ENCODE results near the gene ORM1. TPM values are rescaled to one million over a fixed set of nuclear protein-coding genes. Genes with fewer than 3 reads are reported as not detected.

ORM1 gene
- total and polyA plus RNA-seq, 2 of the 8 experiments (the other 6 are each of a cell fraction or from before 2014, with no cell fraction given): 0.32 TPM; not detected in 1

DNA sequence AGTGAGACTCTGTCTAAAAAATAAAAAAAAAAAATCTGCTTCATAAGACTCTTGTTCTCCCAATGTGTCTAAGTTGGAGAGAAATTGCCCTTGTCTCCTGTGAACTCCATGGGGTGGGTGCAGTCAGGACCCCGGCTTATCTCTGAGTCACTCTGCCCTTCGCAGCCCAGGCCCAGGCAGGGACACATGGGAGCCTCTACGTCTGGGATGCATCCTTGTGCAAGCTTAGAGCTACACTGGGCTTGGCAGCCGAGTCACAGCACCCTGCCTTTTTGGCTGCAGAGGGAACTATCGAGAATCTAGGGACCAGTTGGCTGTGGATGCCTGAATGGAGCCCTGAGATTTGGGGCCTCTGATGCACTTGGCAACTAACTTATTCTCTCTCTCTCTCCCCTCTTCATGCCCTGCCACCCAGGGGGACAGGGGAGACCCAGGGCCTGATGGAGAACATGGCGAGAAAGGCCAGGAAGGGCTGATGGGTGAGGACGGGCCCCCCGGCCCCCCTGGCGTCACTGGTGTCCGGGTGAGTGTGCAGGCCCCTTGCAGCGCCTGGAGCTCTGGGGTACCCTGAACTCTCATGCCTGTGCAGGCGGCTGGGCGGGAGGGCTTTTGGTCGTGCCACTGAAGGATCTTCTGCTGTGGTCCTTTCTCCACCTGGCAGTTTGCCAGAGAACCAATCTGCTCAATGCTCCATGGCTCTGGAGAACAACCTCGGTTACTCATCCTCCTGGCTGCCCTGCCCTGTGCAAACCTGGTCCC, 47.5 kb upstream of the ORM1 start (continued):
- TF ChIP-seq CHD7 (IDR thresholded peaks at IDR 0.05; ENCODE audit: insufficient replicate concordance, low read length): no peak
- TF ChIP-seq GTF2F1 (IDR thresholded peaks at IDR 0.05; ENCODE audit: borderline replicate concordance, low read depth, low read length): no peak
- no peak for TF ChIP-seq SIN3A (conservative IDR thresholded peaks at IDR 0.05 in 1 of 2, IDR thresholded peaks at IDR 0.05 in 1 of 2; ENCODE audit: low read depth in 1 of 2, low read length in 2 of 2)
- TF ChIP-seq SAP30 (IDR thresholded peaks at IDR 0.05; ENCODE audit: insufficient read depth, insufficient replicate concordance, low read length): no peak
- no peak for TF ChIP-seq HDAC2 (IDR thresholded peaks at IDR 0.05; ENCODE audit: borderline replicate concordance in 1 of 2, low read depth in 2 of 2, low read length in 2 of 2)

Measured in H1 (cell line).